Measurements from ENCODE around the gene EIF3F.

EIF3F gene

DNA sequence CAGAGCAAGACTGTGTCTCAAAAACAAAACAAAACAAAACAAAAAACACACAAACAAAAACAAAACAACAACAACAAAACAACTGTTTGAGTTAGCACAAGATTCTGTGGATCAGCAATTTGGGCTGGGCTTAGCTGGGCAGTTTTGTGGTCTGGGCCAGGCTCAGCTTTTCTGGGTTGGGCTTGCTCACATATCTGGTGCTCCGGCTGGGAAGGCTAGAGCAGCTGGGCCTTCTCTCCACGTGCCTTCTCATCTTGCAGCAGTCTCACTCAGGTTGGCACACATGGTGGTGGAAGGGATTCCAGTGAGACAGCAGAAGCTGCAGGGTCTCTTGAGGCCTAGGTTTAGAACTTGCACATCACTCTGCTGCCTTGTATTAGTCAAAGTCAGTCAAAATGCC, 35.7 kb downstream of the EIF3F start:
- H3K27ac Mint-ChIP-seq: no peak overlapping the region
- DNase-seq: no peak
- H3K27me3 Mint-ChIP-seq: peaks cover 30% of the 10 kb centered on the region
- no peaks in the 10 kb centered on the region for H3K36me3 Mint-ChIP-seq (ENCODE audit: low read depth)
- peaks cover 14% of the 10 kb centered on the region for H3K4me1 Mint-ChIP-seq (ENCODE audit: low read depth)
- no peaks in the 10 kb centered on the region for H3K9me3 Mint-ChIP-seq
- H3K4me3 Mint-ChIP-seq: no peak overlapping the region

DNA sequence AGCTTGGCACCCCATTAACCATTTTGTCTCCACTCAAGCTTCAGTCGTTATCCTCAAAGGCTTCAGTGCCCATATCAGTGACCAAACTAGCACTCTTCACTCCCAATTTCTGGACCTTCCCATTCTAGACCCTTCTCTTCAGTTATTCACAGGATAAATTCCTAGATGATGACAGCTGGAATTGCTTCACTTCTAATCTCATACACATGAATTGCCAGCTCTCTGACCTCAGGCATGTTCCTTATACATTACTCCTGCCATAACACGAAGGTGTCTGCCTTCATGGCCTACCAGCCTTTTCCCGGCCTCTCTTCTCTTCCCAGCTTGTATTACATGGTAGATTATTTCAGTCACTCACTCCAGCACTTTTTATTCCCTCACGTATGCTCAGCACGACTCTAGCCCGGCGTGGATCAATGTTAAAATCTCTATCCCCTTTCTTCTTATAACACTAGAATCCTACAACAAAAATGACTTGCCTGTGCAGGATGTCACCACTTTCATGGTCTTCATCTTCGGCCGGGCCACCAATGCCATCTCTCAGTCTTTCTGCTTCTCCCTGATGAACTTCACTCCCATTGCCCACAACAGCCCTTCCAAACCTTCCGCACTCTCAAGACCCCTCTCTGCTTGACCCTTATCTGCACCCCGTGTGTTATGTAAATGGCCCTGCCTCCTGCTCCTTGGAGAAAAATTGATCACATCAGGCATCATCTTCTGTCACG, 36.9 kb downstream of the EIF3F start:
- H3K36me3 Mint-ChIP-seq (ENCODE audit: low read depth): no peaks in the 10 kb centered on the region
- no peaks in the 10 kb centered on the region for H3K9me3 Mint-ChIP-seq
- H3K4me1 Mint-ChIP-seq (ENCODE audit: low read depth): peaks cover 9% of the 10 kb centered on the region
- H3K27me3 Mint-ChIP-seq: peaks cover 25% of the 10 kb centered on the region
- no peak for DNase-seq
- H3K27ac Mint-ChIP-seq: no peak overlapping the region
- H3K4me3 Mint-ChIP-seq: no peak overlapping the region

DNA sequence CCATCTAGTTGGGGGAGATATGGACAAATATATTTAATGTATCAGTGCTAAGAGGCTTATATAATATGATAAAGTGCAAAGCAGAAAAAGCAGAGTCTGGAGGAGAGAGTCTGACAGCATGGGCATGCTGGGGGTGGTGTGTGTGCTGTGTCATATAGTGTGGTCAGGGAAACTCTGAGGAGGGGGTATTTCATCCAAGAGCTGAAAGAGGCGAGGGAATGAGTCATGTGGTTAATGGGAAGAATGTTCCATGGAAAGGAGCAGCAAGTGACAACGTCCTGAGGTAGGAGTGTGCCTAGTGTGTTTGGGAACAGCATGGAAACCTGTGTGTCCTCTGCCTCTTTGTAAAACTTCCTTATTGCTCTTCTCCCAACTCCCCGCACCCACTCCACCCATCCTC, 38.0 kb downstream of the EIF3F start:
- Mint-ChIP-seq H3K4me1 (ENCODE audit: low read depth) (peaks cover 5% of the 10 kb centered on the region), H3K4me3 (no peak overlapping the region), H3K27me3 (peaks cover 29% of the 10 kb centered on the region), H3K27ac (no peak overlapping the region), H3K36me3 (ENCODE audit: low read depth) (no peaks in the 10 kb centered on the region), H3K9me3 (no peaks in the 10 kb centered on the region)
- no peak for DNase-seq

DNA sequence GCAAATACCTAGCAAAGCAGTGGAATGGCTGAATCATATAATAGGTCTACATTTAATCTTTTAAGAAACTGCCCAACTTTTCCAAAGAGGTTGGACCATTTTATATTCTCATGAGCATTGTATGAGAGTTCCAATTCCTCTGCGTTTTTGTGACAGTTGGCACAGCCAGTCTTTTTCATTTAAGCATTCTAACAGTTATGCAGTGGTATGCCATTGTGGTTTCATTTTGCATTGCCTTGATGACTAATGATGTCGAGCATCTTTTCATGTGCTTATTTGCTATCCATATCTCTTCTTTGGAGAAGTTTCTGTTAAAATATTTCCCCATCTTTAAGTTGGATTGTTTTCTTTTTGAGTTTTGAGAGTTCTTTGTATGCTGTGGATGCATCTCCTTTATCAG, 38.7 kb downstream of the EIF3F start:
- Mint-ChIP-seq H3K4me1 (ENCODE audit: low read depth) (no peaks in the 10 kb centered on the region), H3K4me3 (no peak overlapping the region), H3K27ac (no peak overlapping the region), H3K27me3 (peaks cover 29% of the 10 kb centered on the region), H3K9me3 (no peaks in the 10 kb centered on the region), H3K36me3 (ENCODE audit: low read depth) (no peaks in the 10 kb centered on the region)
- no peak for DNase-seq

DNA sequence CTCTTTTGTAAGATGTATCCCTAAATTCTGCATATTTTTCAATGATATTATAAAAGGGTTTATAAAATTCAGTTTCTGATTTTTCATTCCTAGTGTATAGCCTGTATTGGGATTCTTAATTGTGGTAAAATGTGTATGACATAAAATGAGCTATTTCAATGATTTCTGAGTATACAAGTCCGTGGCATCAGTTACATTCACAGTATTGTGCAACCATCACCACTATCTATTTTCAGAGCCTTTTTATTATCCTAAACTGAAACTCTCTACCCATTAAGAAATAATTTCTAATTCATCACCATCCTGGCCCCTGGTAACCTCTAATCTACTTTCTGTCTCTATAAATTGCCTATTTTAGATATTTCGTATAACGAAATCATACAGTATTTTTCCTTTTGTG, 39.8 kb downstream of the EIF3F start:
- Mint-ChIP-seq H3K27ac (no peak overlapping the region), H3K9me3 (no peaks in the 10 kb centered on the region), H3K4me1 (ENCODE audit: low read depth) (no peaks in the 10 kb centered on the region)

DNA sequence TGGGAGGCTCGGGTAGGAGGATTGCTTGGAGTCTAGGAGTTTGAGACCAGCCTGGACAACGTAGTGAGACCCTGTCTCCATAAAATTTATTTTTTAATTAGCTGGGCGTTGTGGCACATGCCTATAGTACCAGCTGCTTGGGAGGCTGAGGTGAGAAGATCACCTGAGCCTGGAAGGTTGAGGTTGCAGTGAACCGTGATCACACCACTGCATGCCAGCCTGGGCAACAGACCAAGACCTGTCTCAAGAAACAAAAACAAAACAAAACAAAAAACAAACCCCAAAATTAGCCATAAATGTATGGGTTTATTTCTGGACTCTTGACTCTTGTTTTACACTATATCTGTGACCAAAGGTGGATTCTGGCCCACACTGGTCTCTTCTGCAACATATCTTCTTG, 41.6 kb downstream of the EIF3F start:
- Mint-ChIP-seq H3K27ac (no peak overlapping the region), H3K4me1 (ENCODE audit: low read depth) (peaks cover 6% of the 10 kb centered on the region), H3K27me3 (peaks cover 38% of the 10 kb centered on the region), H3K36me3 (ENCODE audit: low read depth) (no peaks in the 10 kb centered on the region), H3K4me3 (no peak overlapping the region), H3K9me3 (no peaks in the 10 kb centered on the region)
- DNase-seq: no peak

More for the DNA sequence above, 39.8 kb downstream of the EIF3F start:
- Mint-ChIP-seq H3K36me3 (ENCODE audit: low read depth) (no peaks in the 10 kb centered on the region), H3K27me3 (peaks cover 30% of the 10 kb centered on the region), H3K4me3 (no peak overlapping the region)
- no peak for DNase-seq

DNA sequence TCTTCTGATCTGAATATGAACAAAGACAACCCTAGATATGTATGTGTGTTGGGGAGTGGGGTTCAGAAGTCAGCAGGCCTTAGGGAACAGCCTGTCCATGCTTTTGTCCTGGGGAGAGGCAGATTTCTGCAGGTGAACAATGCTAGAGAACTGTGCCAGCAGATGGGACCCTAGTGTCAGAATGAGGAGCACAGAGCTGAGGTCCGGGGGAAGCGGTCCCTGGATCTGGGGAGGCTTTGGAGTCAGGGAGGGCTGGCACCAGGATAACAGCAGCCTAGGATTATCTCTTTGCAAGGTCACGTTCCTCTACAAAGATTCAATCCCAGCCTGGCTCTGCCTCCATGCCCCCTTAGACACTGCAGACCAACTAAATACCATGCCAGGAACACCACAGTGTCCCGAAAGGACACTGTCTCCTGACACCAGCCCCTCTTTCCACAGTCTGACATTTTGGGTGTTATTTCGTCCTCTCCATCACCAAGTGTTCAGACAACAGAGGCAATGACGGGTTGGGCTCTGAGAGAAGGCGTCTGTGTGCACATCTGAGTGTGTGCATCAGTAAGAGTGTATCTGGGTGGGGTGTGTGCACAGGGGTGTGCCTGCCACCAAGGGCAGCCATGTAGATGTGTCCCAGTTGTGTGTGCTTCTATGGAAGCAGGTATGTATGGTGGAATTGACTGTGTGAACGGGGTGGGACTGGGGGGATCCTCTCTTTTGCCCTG, 43.5 kb downstream of the EIF3F start:
- Mint-ChIP-seq H3K4me1 (ENCODE audit: low read depth) (peaks cover 6% of the 10 kb centered on the region), H3K9me3 (no peaks in the 10 kb centered on the region), H3K27ac (no peak overlapping the region), H3K36me3 (ENCODE audit: low read depth) (no peaks in the 10 kb centered on the region), H3K4me3 (no peak overlapping the region), H3K27me3 (peaks cover 47% of the 10 kb centered on the region)
- DNase-seq: no peak

DNA sequence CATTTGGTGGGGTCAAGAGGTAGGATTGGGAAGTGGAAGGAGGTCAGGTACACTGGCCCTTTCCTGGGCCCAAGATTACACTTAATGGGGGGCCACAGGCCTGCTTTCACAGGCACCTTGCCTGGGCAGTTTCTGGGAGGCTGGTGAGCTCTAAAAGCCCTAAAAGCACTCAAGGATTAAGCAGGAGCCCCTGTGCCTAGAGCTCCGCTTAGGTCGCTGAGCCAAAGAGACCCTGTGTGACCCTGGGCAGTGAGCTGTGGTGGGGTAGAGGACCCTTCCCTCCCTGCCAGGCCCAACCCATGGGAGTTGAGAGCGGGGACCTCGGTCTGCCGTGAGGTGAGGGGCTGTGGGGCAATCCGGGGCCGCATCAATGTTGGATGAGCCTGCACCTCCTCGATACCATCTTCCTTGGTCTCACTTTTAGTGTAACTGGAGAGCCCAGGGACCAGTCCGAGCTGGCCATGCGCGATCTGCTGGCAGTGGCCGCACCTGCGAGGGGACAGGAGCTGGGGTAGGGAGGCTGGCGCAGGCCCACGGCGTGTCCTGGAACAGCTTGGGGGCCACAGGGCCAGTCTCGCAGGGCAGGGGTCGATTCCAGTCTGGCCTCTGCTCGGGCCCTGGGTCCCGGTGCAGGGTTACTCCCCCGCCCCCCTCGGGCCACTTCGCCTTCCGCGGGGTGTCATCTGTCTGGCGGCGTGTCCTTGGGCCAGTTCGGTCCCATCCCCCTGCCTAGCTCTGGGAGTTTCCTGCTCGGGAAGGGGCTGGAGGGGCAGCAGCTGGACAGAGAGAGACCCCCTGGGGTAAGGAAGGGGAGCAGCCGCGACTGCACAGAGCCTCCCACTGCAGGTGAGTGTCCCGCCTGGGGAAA, 44.3 kb downstream of the EIF3F start:
- no peak overlapping the region for H3K27ac Mint-ChIP-seq
- no peaks in the 10 kb centered on the region for H3K9me3 Mint-ChIP-seq
- no peak overlapping the region for H3K4me3 Mint-ChIP-seq
- H3K27me3 Mint-ChIP-seq: peaks cover 47% of the 10 kb centered on the region
- no peak for DNase-seq
- peaks cover 6% of the 10 kb centered on the region for H3K4me1 Mint-ChIP-seq (ENCODE audit: low read depth)
- no peaks in the 10 kb centered on the region for H3K36me3 Mint-ChIP-seq (ENCODE audit: low read depth)

DNA sequence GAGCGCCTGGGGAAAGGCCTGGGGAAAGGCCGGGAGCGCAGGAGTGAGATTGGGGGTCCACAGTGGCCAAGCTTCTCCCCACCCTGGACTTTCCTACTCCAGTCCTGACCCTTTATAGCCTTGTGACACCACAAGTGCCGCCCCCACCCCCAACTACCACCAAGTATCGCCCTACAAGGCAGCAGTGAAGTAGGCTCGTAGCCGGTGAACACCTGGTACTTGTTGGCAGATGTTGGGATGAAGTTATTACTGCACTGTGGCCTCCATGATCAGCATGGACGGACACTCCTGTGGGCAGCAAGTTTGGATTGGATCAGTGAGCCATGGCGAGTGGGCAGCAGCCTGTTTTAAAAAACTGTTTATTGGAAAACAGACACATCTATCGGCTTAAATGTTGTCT, 45.0 kb downstream of the EIF3F start:
- Mint-ChIP-seq H3K4me3 (no peak overlapping the region), H3K9me3 (no peaks in the 10 kb centered on the region), H3K27ac (no peak overlapping the region), H3K36me3 (ENCODE audit: low read depth) (no peaks in the 10 kb centered on the region), H3K4me1 (ENCODE audit: low read depth) (peaks cover 6% of the 10 kb centered on the region), H3K27me3 (peaks cover 45% of the 10 kb centered on the region)
- DNase-seq: no peak

DNA sequence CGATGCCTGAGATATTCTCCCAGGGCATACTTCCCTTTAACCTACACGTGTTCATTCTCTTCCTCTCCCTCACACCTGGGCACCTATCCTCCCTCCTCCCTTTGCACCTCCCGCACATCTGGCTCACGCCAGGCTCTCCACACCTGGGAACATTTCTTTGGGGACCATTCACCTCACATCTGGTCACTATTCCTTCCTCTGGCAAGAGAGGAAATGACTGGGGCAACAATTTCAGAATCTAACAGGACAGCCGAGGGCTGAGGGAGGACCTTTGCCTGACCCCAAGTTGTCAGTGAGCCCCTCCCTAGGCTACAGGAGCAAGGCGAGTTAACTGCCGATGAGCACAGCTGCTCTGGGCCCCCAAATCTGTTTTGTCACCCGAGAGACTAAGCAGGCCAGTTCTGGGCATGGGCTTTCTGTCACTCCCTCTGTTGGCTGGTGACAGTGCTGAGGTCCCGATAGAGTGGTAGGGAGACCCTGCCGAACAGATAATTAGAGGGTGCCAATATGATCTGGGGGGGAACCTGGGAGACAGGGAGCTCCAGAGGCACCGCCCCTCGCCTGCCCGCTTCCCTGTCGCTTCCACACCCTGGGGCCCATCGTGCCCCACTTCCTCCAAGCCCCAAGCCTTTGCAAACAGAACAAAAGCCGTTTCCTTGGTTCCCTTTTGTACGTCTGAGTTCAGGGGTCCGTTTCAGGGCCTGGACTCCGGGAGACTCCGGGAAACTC, 45.6 kb downstream of the EIF3F start:
- no peaks in the 10 kb centered on the region for H3K9me3 Mint-ChIP-seq
- H3K27me3 Mint-ChIP-seq: peaks cover 45% of the 10 kb centered on the region
- H3K36me3 Mint-ChIP-seq (ENCODE audit: low read depth): no peaks in the 10 kb centered on the region
- H3K27ac Mint-ChIP-seq: no peak overlapping the region
- H3K4me1 Mint-ChIP-seq (ENCODE audit: low read depth): peaks cover 6% of the 10 kb centered on the region
- H3K4me3 Mint-ChIP-seq: no peak overlapping the region
- DNase-seq: no peak

DNA sequence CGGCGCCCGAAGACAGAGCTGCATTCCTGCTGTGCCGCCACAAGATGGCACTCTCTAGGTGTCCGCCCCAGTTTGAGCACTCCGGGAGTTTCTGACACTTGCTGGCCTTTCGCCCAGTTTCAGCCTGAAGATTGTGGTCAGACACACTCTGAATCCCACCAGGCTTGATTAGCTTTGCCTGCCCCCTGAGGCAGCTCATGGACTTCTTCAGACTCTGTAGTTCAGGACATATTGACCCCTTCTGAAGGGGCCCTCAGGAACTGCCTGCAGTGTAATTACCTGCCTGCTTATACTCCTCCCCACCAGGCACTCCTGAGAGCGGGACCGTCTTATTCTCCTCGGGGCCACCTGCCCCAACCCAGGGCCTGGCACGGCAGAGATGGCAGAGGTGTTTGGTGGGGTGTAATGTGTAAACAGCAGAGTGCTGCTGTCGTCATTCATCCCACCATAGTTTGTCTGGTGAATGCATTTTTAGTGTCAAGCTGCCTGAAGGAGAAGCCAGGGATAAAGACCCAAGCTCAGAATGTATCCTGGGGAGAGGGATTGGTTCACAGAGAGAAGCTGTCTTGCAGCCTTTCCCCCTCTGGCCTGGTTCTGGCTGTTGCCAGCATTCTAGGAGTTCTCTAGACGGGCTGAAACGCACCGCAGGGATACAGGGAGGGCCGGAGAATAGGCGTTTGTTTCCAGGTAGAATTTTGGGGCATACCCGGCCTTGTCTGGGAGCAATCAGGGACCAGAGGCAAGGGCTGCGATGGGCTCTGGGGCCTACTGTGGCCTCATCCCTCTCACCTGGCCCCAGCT, 46.4 kb downstream of the EIF3F start:
- peak; percentile 70 for DNase-seq
- H3K4me3 Mint-ChIP-seq: no peak overlapping the region
- no peaks in the 10 kb centered on the region for H3K36me3 Mint-ChIP-seq (ENCODE audit: low read depth)
- H3K9me3 Mint-ChIP-seq: no peaks in the 10 kb centered on the region
- peaks cover 6% of the 10 kb centered on the region for H3K4me1 Mint-ChIP-seq (ENCODE audit: low read depth)
- peaks cover 45% of the 10 kb centered on the region for H3K27me3 Mint-ChIP-seq
- H3K27ac Mint-ChIP-seq: no peak overlapping the region

DNA sequence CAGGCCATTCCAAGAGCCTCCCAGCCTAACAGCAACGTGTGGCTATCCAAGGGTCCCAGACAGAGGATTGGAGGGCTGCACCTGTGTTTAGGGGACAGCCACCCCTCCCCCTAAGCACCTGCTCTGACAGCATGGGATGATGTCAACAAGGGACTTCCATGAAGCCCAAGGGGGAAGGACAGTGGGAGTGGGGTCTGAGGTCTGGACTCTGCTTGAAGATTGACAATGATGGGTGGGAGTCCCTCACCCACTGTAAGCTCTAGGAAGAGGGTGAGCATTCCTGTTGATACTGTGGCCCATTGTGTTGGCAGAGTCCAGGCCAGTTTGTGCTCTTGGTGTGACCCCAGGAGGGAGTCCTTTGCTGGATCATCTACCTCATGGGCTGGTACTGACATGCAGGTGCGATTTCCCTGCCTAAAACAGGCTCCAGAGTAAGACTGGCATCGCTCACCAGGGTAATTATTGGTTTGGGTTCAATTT, 47.0 kb downstream of the EIF3F start:
- no peak for DNase-seq
- Mint-ChIP-seq H3K9me3 (no peaks in the 10 kb centered on the region), H3K27ac (no peak overlapping the region), H3K27me3 (peaks cover 45% of the 10 kb centered on the region), H3K4me1 (ENCODE audit: low read depth) (peaks cover 6% of the 10 kb centered on the region), H3K36me3 (ENCODE audit: low read depth) (no peaks in the 10 kb centered on the region), H3K4me3 (no peak overlapping the region)

DNA sequence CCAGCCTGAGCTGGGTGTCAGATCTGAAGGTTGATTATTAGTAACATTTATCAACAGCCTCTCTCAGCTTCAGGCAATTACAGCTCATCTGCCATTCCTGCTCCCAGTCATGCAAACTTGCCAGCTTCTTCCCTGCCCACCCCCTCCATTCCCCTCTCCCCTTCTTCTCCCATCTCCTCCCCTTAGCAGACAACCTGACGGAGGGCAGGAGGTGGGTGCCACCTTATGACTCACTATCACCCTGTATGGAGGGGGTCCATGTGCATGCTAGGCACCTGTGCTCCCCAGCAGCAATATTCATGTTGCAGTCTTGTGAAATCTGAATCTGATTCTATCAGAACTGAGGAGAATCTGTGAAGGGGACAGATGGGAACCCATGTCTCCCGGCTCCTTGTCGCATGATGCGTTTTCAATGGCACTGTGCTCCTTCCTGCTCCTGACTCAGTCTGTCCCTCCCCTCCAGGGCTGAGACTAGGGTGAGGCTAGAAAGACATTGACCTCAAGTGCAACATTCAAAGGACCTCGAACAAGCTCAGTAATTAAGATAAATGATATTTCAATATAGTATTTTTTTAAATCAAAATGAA, 47.6 kb downstream of the EIF3F start:
- Mint-ChIP-seq H3K36me3 (ENCODE audit: low read depth) (no peaks in the 10 kb centered on the region), H3K27ac (no peak overlapping the region), H3K9me3 (no peaks in the 10 kb centered on the region), H3K4me3 (no peak overlapping the region), H3K4me1 (ENCODE audit: low read depth) (peaks cover 6% of the 10 kb centered on the region), H3K27me3 (peaks cover 48% of the 10 kb centered on the region)
- no peak for DNase-seq

Measured in activated T-cell treated with anti-CD3 and anti-CD28 coated beads, Interleukin-2, amount 50 U/mL, for 24 hours (primary cell).